ENCODE measurements around the gene SMYD3.

GRCh38 chr1:245776694-245777332 is 730.3 kb downstream of the SMYD3 start:
- TF ChIP-seq CTCF (IDR thresholded peaks at IDR 0.05) (no peak), POLR2AphosphoS5 (IDR thresholded peaks at IDR 0.05) (no peak), POLR2A (IDR thresholded peaks at IDR 0.05; ENCODE audit: low read depth) (no peak), EP300 (IDR thresholded peaks at IDR 0.05) (no peak)
